ENCODE data around the gene TBC1D4. TPM values are rescaled to one million over a fixed set of nuclear protein-coding genes. Genes with fewer than 3 reads are reported as not detected.

TBC1D4 gene
- total RNA-seq, 4 donors from 2014 or later, result 31.0 to 91.3 (median 46.1) TPM

GRCh38 chr13:75333103-75333502, 148.9 kb downstream of the TBC1D4 start:
- in situ Hi-C loops (cut with MboI; ENCODE audit: low pct_ligation_motif_present in 1 of 4, low pct_unique_long_range_greater_than_20kb in 1 of 4, low sequenced_read_pairs in 3 of 4), result no loop called here
- DNase-seq, result no peak
- Histone ChIP-seq H3K36me3 (no peaks in the 10 kb centered on the region), H3K27me3 (no peaks in the 10 kb centered on the region), H3K4me3 (no peak overlapping the region), H3K27ac (no peak overlapping the region), H3K9me3 (no peaks in the 10 kb centered on the region), H3K4me1 (no peaks in the 10 kb centered on the region)
- TF ChIP-seq POLR2AphosphoS5 (IDR thresholded peaks at IDR 0.05) (no peak), POLR2A (IDR thresholded peaks at IDR 0.05) (no peak), CTCF (IDR thresholded peaks at IDR 0.05) (no peak), EP300 (IDR thresholded peaks at IDR 0.05; ENCODE audit: low read depth) (no peak)
- 93 to 100% methylated on average over 1 of the region's 1 CpG for WGBS, 2 donors (ENCODE audit: low coverage in 1 of 2)
- intact Hi-C loops (cut with DNase I; ENCODE audit: low total_unique reads), result no loop called here

GRCh38 chr13:75331792-75332349, 150.1 kb downstream of the TBC1D4 start:
- in situ Hi-C loops (cut with MboI; ENCODE audit: low pct_ligation_motif_present in 1 of 4, low pct_unique_long_range_greater_than_20kb in 1 of 4, low sequenced_read_pairs in 3 of 4) (no loop called here), intact Hi-C loops (cut with DNase I; ENCODE audit: low total_unique reads) (no loop called here)
- Histone ChIP-seq H3K27ac (no peak overlapping the region), H3K4me1 (no peaks in the 10 kb centered on the region), H3K36me3 (no peaks in the 10 kb centered on the region), H3K9me3 (no peaks in the 10 kb centered on the region), H3K4me3 (no peak overlapping the region), H3K27me3 (no peaks in the 10 kb centered on the region)
- 64 to 71% methylated on average over 2 of the region's 2 CpGs for WGBS, 2 donors (ENCODE audit: low coverage in 1 of 2)
- DNase-seq, result no peak
- TF ChIP-seq POLR2A (IDR thresholded peaks at IDR 0.05) (no peak), POLR2AphosphoS5 (IDR thresholded peaks at IDR 0.05) (no peak), EP300 (IDR thresholded peaks at IDR 0.05; ENCODE audit: low read depth) (no peak), CTCF (IDR thresholded peaks at IDR 0.05) (no peak)

- in situ Hi-C loops (cut with MboI; ENCODE audit: low pct_ligation_motif_present in 1 of 4, low pct_unique_long_range_greater_than_20kb in 1 of 4, low sequenced_read_pairs in 3 of 4) (no loop called here), intact Hi-C loops (cut with DNase I; ENCODE audit: low total_unique reads) (no loop called here)
- Histone ChIP-seq H3K4me3 (no peak overlapping the region), H3K36me3 (peaks cover 0 to 5% (median 0%) of the 10 kb centered on the region in 4 donors), H3K27me3 (no peaks in the 10 kb centered on the region), H3K9me3 (no peaks in the 10 kb centered on the region), H3K4me1 (no peaks in the 10 kb centered on the region), H3K27ac (no peak overlapping the region)
- no peak for TF ChIP-seq EP300 (IDR thresholded peaks at IDR 0.05; ENCODE audit: low read depth)
- TF ChIP-seq CTCF (IDR thresholded peaks at IDR 0.05), result no peak
- TF ChIP-seq POLR2A (IDR thresholded peaks at IDR 0.05), result no peak
- no peak for TF ChIP-seq POLR2AphosphoS5 (IDR thresholded peaks at IDR 0.05)
- DNase-seq, result no peak
- 79 to 89% methylated on average over 2 of the region's 2 CpGs for WGBS, 2 donors (ENCODE audit: low coverage in 1 of 2)
Measured at GRCh38 chr13:75330770-75331169, 151.2 kb downstream of the TBC1D4 start.

- TF ChIP-seq POLR2AphosphoS5 (IDR thresholded peaks at IDR 0.05), result no peak
- no peak for TF ChIP-seq POLR2A (IDR thresholded peaks at IDR 0.05)
- TF ChIP-seq EP300 (IDR thresholded peaks at IDR 0.05; ENCODE audit: low read depth), result no peak
- no peak for TF ChIP-seq CTCF (IDR thresholded peaks at IDR 0.05)
- H3K4me3 ChIP-seq, result no peak overlapping the region
- no peak for DNase-seq
- in situ Hi-C loops (cut with MboI; ENCODE audit: low pct_ligation_motif_present in 1 of 4, low pct_unique_long_range_greater_than_20kb in 1 of 4, low sequenced_read_pairs in 3 of 4), result no loop called here
- no peaks in the 10 kb centered on the region for H3K4me1 ChIP-seq
- H3K27me3 ChIP-seq, result no peaks in the 10 kb centered on the region
- 94 to 100% methylated on average over 3 to 5 of the region's 5 CpGs for WGBS, 2 donors (ENCODE audit: low coverage in 1 of 2)
- intact Hi-C loops (cut with DNase I; ENCODE audit: low total_unique reads), result no loop called here
- H3K9me3 ChIP-seq, result no peaks in the 10 kb centered on the region
- H3K36me3 ChIP-seq, result peaks cover 0 to 5% (median 0%) of the 10 kb centered on the region in 4 donors
- H3K27ac ChIP-seq, result no peak overlapping the region
Measured at GRCh38 chr13:75329723-75330122, 152.2 kb downstream of the TBC1D4 start.
